CD8-positive, alpha-beta memory T cell (primary cell): ENCODE data around the gene SEC14L5. TPM values are rescaled to one million over a fixed set of nuclear protein-coding genes. Genes with fewer than 3 reads are reported as not detected.
"Not testable (repeated sequence)": the region's sequence is repeated elsewhere in the genome, so short reads cannot be mapped to it uniquely, and the experiment has no call there.

ENCODE experiments used
- CTCF ChIA-PET: fragments of 350-600 bp; sonication (Branson Sonifier 250); formaldehyde crosslinking; loops from one replicate; lab custom pipeline; 2021; ENCODE audit warnings: antibody characterized with exemption; lab: Charles Lee
- POLR2A ChIA-PET: fragments of 350-600 bp; sonication (Branson Sonifier 250); formaldehyde crosslinking; loops from one replicate; lab custom pipeline; 2021; ENCODE audit warnings: antibody characterized with exemption; lab: Charles Lee
- DNase-seq, 5 donors: peaks; one replicate each; pipeline versions ENCODE4 v3.0.0 to v3.0.0-alpha.2; 2020 to 2022; ENCODE audit warnings: mixed read lengths in 1 of 5
- H3K27ac ChIP-seq: one replicate; pipeline ENCODE4 v1.7.0; 2013; ENCODE audit warnings: low read depth, mild to moderate bottlenecking, low read length, moderate library complexity
- H3K27me3 ChIP-seq: 2 replicates; pipeline ENCODE4 v1.7.0; 2013; ENCODE audit warnings: low read length, mild to moderate bottlenecking; ENCODE audit not compliant: insufficient read depth, poor library complexity, severe bottlenecking
- H3K36me3 ChIP-seq: 2 replicates; pipeline ENCODE4 v1.7.0; 2013; ENCODE audit warnings: mild to moderate bottlenecking, low read length, moderate library complexity; ENCODE audit not compliant: insufficient read depth
- H3K4me1 ChIP-seq: 2 replicates; pipeline ENCODE4 v1.7.0; 2013; ENCODE audit warnings: mild to moderate bottlenecking, low read length, moderate library complexity; ENCODE audit not compliant: insufficient read depth
- H3K4me3 ChIP-seq: 2 replicates; pipeline ENCODE4 v1.7.0; 2013; ENCODE audit warnings: mild to moderate bottlenecking, low read length
- H3K9me3 ChIP-seq: 2 replicates; pipeline ENCODE4 v1.7.0; 2013; ENCODE audit warnings: mild to moderate bottlenecking, low read length
- H3K27ac Mint-ChIP-seq, 8 donors: one replicate each; pipeline ENCODE4 v1.8.0; 2020 to 2021; ENCODE audit warnings: mixed read lengths in 8 of 8, mild to moderate bottlenecking in 6 of 8, inconsistent platforms in 3 of 8, moderate library complexity in 3 of 8
- H3K27me3 Mint-ChIP-seq, 2 donors: one replicate each; pipeline ENCODE4 v1.8.0; 2020 to 2021; ENCODE audit warnings: mixed read lengths in 2 of 2, mild to moderate bottlenecking in 1 of 2, moderate library complexity in 1 of 2
- H3K36me3 Mint-ChIP-seq, 3 donors: one replicate each; pipeline ENCODE4 v1.8.0; 2020 to 2021; ENCODE audit warnings: mixed read lengths in 3 of 3, inconsistent platforms in 1 of 3, mild to moderate bottlenecking in 1 of 3
- H3K4me1 Mint-ChIP-seq, 3 donors: one replicate each; pipeline ENCODE4 v1.8.0; 2020 to 2021; ENCODE audit warnings: mixed read lengths in 3 of 3, inconsistent platforms in 1 of 3, mild to moderate bottlenecking in 1 of 3
- H3K4me3 Mint-ChIP-seq, 7 donors: one replicate each; pipeline ENCODE4 v1.8.0; 2020 to 2021; ENCODE audit warnings: mixed read lengths in 7 of 7, mild to moderate bottlenecking in 6 of 7, moderate library complexity in 4 of 7, inconsistent platforms in 2 of 7
- H3K9me3 Mint-ChIP-seq, 5 donors: one replicate each; pipeline ENCODE4 v1.8.0; 2020 to 2022; ENCODE audit warnings: mixed read lengths in 5 of 5, mild to moderate bottlenecking in 3 of 5, moderate library complexity in 2 of 5, inconsistent platforms in 1 of 5
- polyA plus RNA-seq: library from polyadenylated mRNA; unstranded; fragments of 300-500 nt; fragmentation: Illumina TruSeq; gene quantifications from one replicate; pipeline ENCODE4 v1.2.3, GENCODE V29; 2021
- total RNA-seq, 2 experiments: library from RNA; stranded (reverse); gene quantifications; one replicate each; pipeline ENCODE4 v1.2.3, GENCODE V29; 2021

SEC14L5 gene
- total and polyA plus RNA-seq, 3 experiments from 2014 or later = not detected

- H3K27me3 Mint-ChIP-seq = peaks cover 14 to 21% of the 10 kb centered on the region in 2 donors
- H3K9me3 ChIP-seq = no peaks in the 10 kb centered on the region
- H3K4me3 Mint-ChIP-seq = no peak overlapping the region
- no peaks in the 10 kb centered on the region for H3K27me3 ChIP-seq
- no peaks in the 10 kb centered on the region for H3K4me1 Mint-ChIP-seq
- no peak overlapping the region for H3K27ac Mint-ChIP-seq
- H3K36me3 ChIP-seq = no peaks in the 10 kb centered on the region
- no peaks in the 10 kb centered on the region for H3K4me1 ChIP-seq
- no peak for DNase-seq
- no peak overlapping the region for H3K27ac ChIP-seq
- ChIA-PET CTCF (no interaction called here), POLR2A (no interaction called here)
- no peak overlapping the region for H3K4me3 ChIP-seq
- no peaks in the 10 kb centered on the region for H3K36me3 Mint-ChIP-seq
- H3K9me3 Mint-ChIP-seq = no peaks in the 10 kb centered on the region
Observed at GRCh38 chr16:4966736-4967453, 8.8 kb downstream of the SEC14L5 start.

GRCh38 chr16:4968278-4968677 lies 10.1 kb downstream of the SEC14L5 start:
- H3K9me3 Mint-ChIP-seq, H3K9me3 ChIP-seq, H3K27ac ChIP-seq, H3K36me3 Mint-ChIP-seq, H3K27me3 ChIP-seq, H3K4me3 Mint-ChIP-seq, POLR2A ChIA-PET, DNase-seq, H3K36me3 ChIP-seq, H3K4me1 Mint-ChIP-seq, H3K4me3 ChIP-seq, H3K27ac Mint-ChIP-seq, H3K4me1 ChIP-seq, CTCF ChIA-PET: not testable (repeated sequence)
- peaks cover 15 to 19% of the 10 kb centered on the region in 2 donors for H3K27me3 Mint-ChIP-seq

GRCh38 chr16:4968879-4969483 lies 10.9 kb downstream of the SEC14L5 start:
- CTCF ChIA-PET = no interaction called here

GRCh38 chr16:4970010-4970409 lies 11.9 kb downstream of the SEC14L5 start:
- ChIA-PET POLR2A (no interaction called here), CTCF (no interaction called here)
- Mint-ChIP-seq H3K36me3 (no peaks in the 10 kb centered on the region), H3K27ac (no peak overlapping the region), H3K4me1 (no peaks in the 10 kb centered on the region), H3K27me3 (peaks cover 10 to 19% of the 10 kb centered on the region in 2 donors), H3K4me3 (no peak overlapping the region), H3K9me3 (peaks cover 0 to 2% (median 0%) of the 10 kb centered on the region in 5 donors)
- H3K36me3 ChIP-seq = no peaks in the 10 kb centered on the region
- no peaks in the 10 kb centered on the region for H3K27me3 ChIP-seq
- no peak for DNase-seq
- H3K4me1 ChIP-seq = no peaks in the 10 kb centered on the region
- no peak overlapping the region for H3K4me3 ChIP-seq
- no peaks in the 10 kb centered on the region for H3K9me3 ChIP-seq
- H3K27ac ChIP-seq = no peak overlapping the region

More at GRCh38 chr16:4968879-4969483, 10.9 kb downstream of the SEC14L5 start:
- no peaks in the 10 kb centered on the region for H3K4me1 Mint-ChIP-seq
- no peaks in the 10 kb centered on the region for H3K9me3 ChIP-seq
- no peak overlapping the region for H3K27ac Mint-ChIP-seq
- no peak for DNase-seq
- peaks cover 14 to 19% of the 10 kb centered on the region in 2 donors for H3K27me3 Mint-ChIP-seq
- H3K4me3 Mint-ChIP-seq = no peak overlapping the region
- no peaks in the 10 kb centered on the region for H3K4me1 ChIP-seq
- H3K27me3 ChIP-seq = no peaks in the 10 kb centered on the region
- POLR2A ChIA-PET = no interaction called here
- no peaks in the 10 kb centered on the region for H3K36me3 Mint-ChIP-seq
- peaks cover 0 to 2% (median 0%) of the 10 kb centered on the region in 5 donors for H3K9me3 Mint-ChIP-seq
- H3K27ac ChIP-seq = no peak overlapping the region
- no peak overlapping the region for H3K4me3 ChIP-seq
- H3K36me3 ChIP-seq = no peaks in the 10 kb centered on the region

- Mint-ChIP-seq H3K27ac (no peak overlapping the region), H3K36me3 (peaks cover 0 to 5% (median 0%) of the 10 kb centered on the region in 3 donors), H3K4me3 (no peak overlapping the region), H3K9me3 (peaks cover 0 to 4% (median 2%) of the 10 kb centered on the region in 5 donors), H3K4me1 (no peaks in the 10 kb centered on the region), H3K27me3 (peaks cover 10 to 23% of the 10 kb centered on the region in 2 donors)
- Histone ChIP-seq H3K27ac (no peak overlapping the region), H3K36me3 (no peaks in the 10 kb centered on the region), H3K4me3 (no peak overlapping the region), H3K27me3 (no peaks in the 10 kb centered on the region), H3K4me1 (no peaks in the 10 kb centered on the region), H3K9me3 (no peaks in the 10 kb centered on the region)
- ChIA-PET POLR2A (no interaction called here), CTCF (no interaction called here)
- DNase-seq = no peak
Observed at GRCh38 chr16:4972938-4973587, 14.9 kb downstream of the SEC14L5 start.

- H3K27ac Mint-ChIP-seq = no peak overlapping the region
Observed at GRCh38 chr16:4976079-4976478, 17.9 kb downstream of the SEC14L5 start.

GRCh38 chr16:4976611-4977145 lies 18.5 kb downstream of the SEC14L5 start:
- peaks cover 8 to 23% of the 10 kb centered on the region in 2 donors for H3K27me3 Mint-ChIP-seq
- Histone ChIP-seq H3K4me1 (no peaks in the 10 kb centered on the region), H3K27me3 (no peaks in the 10 kb centered on the region), H3K36me3 (no peaks in the 10 kb centered on the region), H3K9me3 (no peaks in the 10 kb centered on the region), H3K4me3 (no peak overlapping the region), H3K27ac (no peak overlapping the region)
- H3K27ac Mint-ChIP-seq = no peak overlapping the region
- H3K9me3 Mint-ChIP-seq = peaks cover 0 to 4% (median 2%) of the 10 kb centered on the region in 5 donors
- H3K4me1 Mint-ChIP-seq = no peaks in the 10 kb centered on the region
- POLR2A ChIA-PET = interaction anchor here (0.5 kb wide), 1 partner anchor 26 kb away, joined by 3 read pairs; no protein-coding TSS in a partner anchor
- H3K36me3 Mint-ChIP-seq = peaks cover 0 to 5% (median 0%) of the 10 kb centered on the region in 3 donors
- DNase-seq = no peak
- CTCF ChIA-PET = interaction anchor here (0.9 kb wide), 1 partner anchor 14 kb away, joined by 3 read pairs; no protein-coding TSS in a partner anchor
- no peak overlapping the region for H3K4me3 Mint-ChIP-seq

More at GRCh38 chr16:4976079-4976478, 17.9 kb downstream of the SEC14L5 start:
- CTCF ChIA-PET = interaction anchor here (0.9 kb wide), 1 partner anchor 13 kb away, joined by 3 read pairs; no protein-coding TSS in a partner anchor
- H3K27me3 ChIP-seq = no peaks in the 10 kb centered on the region
- Mint-ChIP-seq H3K4me3 (no peak overlapping the region), H3K4me1 (no peaks in the 10 kb centered on the region), H3K36me3 (peaks cover 0 to 5% (median 0%) of the 10 kb centered on the region in 3 donors), H3K27me3 (peaks cover 12 to 24% of the 10 kb centered on the region in 2 donors), H3K9me3 (peaks cover 0 to 4% (median 2%) of the 10 kb centered on the region in 5 donors)
- H3K9me3 ChIP-seq = no peaks in the 10 kb centered on the region
- DNase-seq = no peak
- H3K36me3 ChIP-seq = no peaks in the 10 kb centered on the region
- no peak overlapping the region for H3K27ac ChIP-seq
- H3K4me3 ChIP-seq = no peak overlapping the region
- H3K4me1 ChIP-seq = no peaks in the 10 kb centered on the region
- POLR2A ChIA-PET = interaction anchor here (0.5 kb wide), 1 partner anchor 26 kb away, joined by 3 read pairs; no protein-coding TSS in a partner anchor
